H9 (cell line): ENCODE measurements around the gene PTPRN2. TPM values are rescaled to one million over a fixed set of nuclear protein-coding genes. Genes with fewer than 3 reads are reported as not detected.

Experiments used
- DNase-seq: peaks from one replicate; pipeline ENCODE4 v3.0.0-alpha.2; 2017
- H2AFZ ChIP-seq: one replicate; pipeline ENCODE4 v1.6.1; 2013; ENCODE audit warnings: mild to moderate bottlenecking, low read length, control low read depth, moderate library complexity
- H2AK5ac ChIP-seq: 2 replicates; pipeline ENCODE4 v1.6.1; 2013; ENCODE audit warnings: low read length, control low read depth, mixed read lengths; ENCODE audit not compliant: insufficient read length
- H2BK120ac ChIP-seq: one replicate; pipeline ENCODE4 v1.6.1; 2013; ENCODE audit warnings: low read depth, mild to moderate bottlenecking, low read length, control low read depth, inconsistent platforms; ENCODE audit not compliant: poor library complexity, severe bottlenecking
- H2BK12ac ChIP-seq: 2 replicates; pipeline ENCODE4 v1.6.1; 2013; ENCODE audit warnings: low read length, control low read depth, mixed read lengths, low read depth; ENCODE audit not compliant: insufficient read length
- H2BK15ac ChIP-seq: 2 replicates; pipeline ENCODE4 v1.6.1; 2013; ENCODE audit warnings: low read depth, low read length, control low read depth
- H2BK20ac ChIP-seq: one replicate; pipeline ENCODE4 v1.6.1; 2013; ENCODE audit warnings: low read depth, mild to moderate bottlenecking, low read length, control low read depth, inconsistent platforms; ENCODE audit not compliant: poor library complexity, severe bottlenecking
- H2BK5ac ChIP-seq: 2 replicates; pipeline ENCODE4 v1.6.1; 2013; ENCODE audit warnings: low read length, control low read depth, mixed read lengths; ENCODE audit not compliant: insufficient read length
- H3K14ac ChIP-seq: 2 replicates; pipeline ENCODE4 v1.6.1; 2013; ENCODE audit warnings: low read length, control low read depth; ENCODE audit not compliant: insufficient read depth
- H3K18ac ChIP-seq: 2 replicates; pipeline ENCODE4 v1.6.1; 2013; ENCODE audit warnings: low read depth, mild to moderate bottlenecking, mixed read lengths, low read length, control low read depth; ENCODE audit not compliant: insufficient read length
- H3K23ac ChIP-seq: 2 replicates; pipeline ENCODE4 v1.6.1; 2013; ENCODE audit warnings: low read length, control low read depth, mixed read lengths, low read depth; ENCODE audit not compliant: insufficient read length
- H3K23me2 ChIP-seq: 2 replicates; pipeline ENCODE4 v1.6.1; 2013; ENCODE audit warnings: low read depth, mild to moderate bottlenecking, mixed read lengths, low read length, control low read depth; ENCODE audit not compliant: insufficient read length, poor library complexity, severe bottlenecking
- H3K27ac ChIP-seq: 2 replicates; pipeline ENCODE4 v1.5.1; 2013; ENCODE audit warnings: low read length, control low read depth, mixed read lengths, low read depth; ENCODE audit not compliant: insufficient read length
- H3K27me3 ChIP-seq: 2 replicates; pipeline ENCODE4 v1.6.1; 2013; ENCODE audit warnings: low read length, control low read depth, inconsistent platforms; ENCODE audit not compliant: insufficient read depth
- H3K4ac ChIP-seq: 2 replicates; pipeline ENCODE4 v1.6.1; 2013; ENCODE audit warnings: low read depth, mild to moderate bottlenecking, control low read depth, inconsistent platforms, low read length, moderate library complexity
- H3K4me1 ChIP-seq: 2 replicates; pipeline ENCODE4 v1.6.1; 2013; ENCODE audit warnings: low read length, control low read depth, inconsistent platforms; ENCODE audit not compliant: insufficient read depth
- H3K4me2 ChIP-seq: 2 replicates; pipeline ENCODE4 v1.6.1; 2013; ENCODE audit warnings: low read length, control low read depth, mixed read lengths; ENCODE audit not compliant: insufficient read length, insufficient read depth
- H3K56ac ChIP-seq: 2 replicates; pipeline ENCODE4 v1.6.1; 2013; ENCODE audit warnings: low read depth, mild to moderate bottlenecking, mixed read lengths, low read length, control low read depth; ENCODE audit not compliant: insufficient read length
- H3K79me1 ChIP-seq: 2 replicates; pipeline ENCODE4 v1.6.1; 2013; ENCODE audit warnings: low read depth, mild to moderate bottlenecking, moderate library complexity, low read length, control low read depth, inconsistent platforms; ENCODE audit not compliant: insufficient read depth, poor library complexity, severe bottlenecking
- H3K79me2 ChIP-seq: 2 replicates; pipeline ENCODE4 v1.6.1; 2013; ENCODE audit warnings: low read length, control low read depth, inconsistent platforms; ENCODE audit not compliant: insufficient read depth
- H3K9ac ChIP-seq: 2 replicates; pipeline ENCODE4 v1.6.1; 2013; ENCODE audit warnings: low read length, control low read depth, mixed read lengths; ENCODE audit not compliant: insufficient read length; ENCODE audit errors: extremely low read depth
- H3K9me3 ChIP-seq: one replicate; pipeline ENCODE4 v1.6.1; 2013; ENCODE audit warnings: low read depth, low read length, inconsistent platforms; ENCODE audit not compliant: control insufficient read depth
- H3T11ph ChIP-seq: one replicate; pipeline ENCODE4 v1.6.1; 2013; ENCODE audit warnings: mild to moderate bottlenecking, low read length, control low read depth, inconsistent platforms
- H4K20me1 ChIP-seq: one replicate; pipeline ENCODE4 v1.6.1; 2013; ENCODE audit not compliant: control insufficient read depth, insufficient read length, insufficient read depth
- H4K5ac ChIP-seq: 2 replicates; pipeline ENCODE4 v1.6.1; 2013; ENCODE audit warnings: low read depth, mild to moderate bottlenecking, mixed read lengths, low read length, control low read depth; ENCODE audit not compliant: insufficient read length
- H4K8ac ChIP-seq: replicated peaks from 2 replicates; pipeline ENCODE4 v1.6.1; 2013; ENCODE audit warnings: low read length, control low read depth, mixed read lengths, low read depth; ENCODE audit not compliant: insufficient read length
- H4K91ac ChIP-seq: 2 replicates; pipeline ENCODE4 v1.6.1; 2013; ENCODE audit warnings: low read depth, mild to moderate bottlenecking, moderate library complexity, mixed read lengths, low read length, control low read depth; ENCODE audit not compliant: insufficient read length
- H3K27ac Mint-ChIP-seq, 3 experiments: 2 replicates in 2 of 3; 3 replicates in 1 of 3; pipeline ENCODE4 v1.8.0; 2020 to 2021; ENCODE audit warnings: mixed read lengths in 3 of 3, mild to moderate bottlenecking in 1 of 3, moderate library complexity in 1 of 3
- H3K27me3 Mint-ChIP-seq: 2 replicates; pipeline ENCODE4 v1.8.0; 2021; ENCODE audit warnings: low read depth, mild to moderate bottlenecking, moderate library complexity, mixed read lengths
- H3K36me3 Mint-ChIP-seq, 3 experiments: 2 replicates in 2 of 3; 3 replicates in 1 of 3; pipeline ENCODE4 v1.8.0; 2020 to 2021; ENCODE audit warnings: low read depth in 3 of 3, mixed read lengths in 3 of 3; ENCODE audit not compliant: insufficient read depth in 1 of 3
- H3K4me1 Mint-ChIP-seq, 2 experiments: 2 replicates each; pipeline ENCODE4 v1.8.0; 2020; ENCODE audit warnings: mixed read lengths in 2 of 2
- H3K4me3 Mint-ChIP-seq, 2 experiments: 2 replicates in 1 of 2; 3 replicates in 1 of 2; pipeline ENCODE4 v1.8.0; 2020 to 2021; ENCODE audit warnings: mild to moderate bottlenecking in 2 of 2, mixed read lengths in 2 of 2, moderate library complexity in 1 of 2
- H3K9me3 Mint-ChIP-seq, 2 experiments: 2 replicates in 1 of 2; 3 replicates in 1 of 2; pipeline ENCODE4 v1.8.0; 2020; ENCODE audit warnings: mild to moderate bottlenecking in 2 of 2, mixed read lengths in 2 of 2, moderate library complexity in 1 of 2
- WGBS: extraction: QIAGEN DNeasy Blood & Tissue Kit; methylation state at CpG from one replicate; pipeline ENCODE4 v1.1.7; 2013; ENCODE audit warnings: missing lambda C conversion rate, low lambda C conversion rate, mixed read lengths; ENCODE audit not compliant: insufficient read length; ENCODE audit errors: extremely low coverage; 5-methylcytosine and 5-hydroxymethylcytosine counted together
- total RNA-seq: library from RNA; stranded (reverse); gene quantifications from 2 replicates; pipeline ENCODE4 v1.2.1, GENCODE V29; 2021
- TF ChIP-seq, protein P1 (sequence below): fragments of 200-600 bp; sonication (generic); conservative IDR thresholded peaks from 3 replicates; pipeline ENCODE4 v1.8.0; 2021; ENCODE audit warnings: antibody characterized with exemption, mild to moderate bottlenecking

Gene PTPRN2
- total RNA-seq, 1 experiment from 2014 or later = 5.2 TPM

GRCh38 chr7:157787275-157787701 lies 800.3 kb downstream of the PTPRN2 start:
- WGBS = no CpG with 5 or more reads among the region's 13 CpGs
- Histone ChIP-seq H4K91ac (no peak overlapping the region), H3T11ph (no peak overlapping the region), H3K56ac (no peak overlapping the region), H2BK12ac (no peak overlapping the region), H3K9ac (no peak overlapping the region), H2BK20ac (no peak overlapping the region), H3K27ac (no peak overlapping the region), H3K23ac (no peak overlapping the region), H2BK15ac (no peak overlapping the region), H4K5ac (no peak overlapping the region), H2BK5ac (no peak overlapping the region), H3K4ac (no peak overlapping the region), H3K79me1 (no peaks in the 10 kb centered on the region), H4K20me1 (no peaks in the 10 kb centered on the region), H2AK5ac (no peak overlapping the region), H3K9me3 (no peaks in the 10 kb centered on the region), H2AFZ (no peak overlapping the region), H4K8ac (no peak overlapping the region), H3K23me2 (peaks cover 4% of the 10 kb centered on the region), H3K79me2 (no peaks in the 10 kb centered on the region), H3K27me3 (no peaks in the 10 kb centered on the region; the same call in 1 of the 2 replicates), H3K4me1 (no peaks in the 10 kb centered on the region), H2BK120ac (no peak overlapping the region), H3K14ac (no peak overlapping the region), H3K18ac (no peak overlapping the region), H3K4me2 (no peak overlapping the region)
- H3K4me3 Mint-ChIP-seq = no peak overlapping the region
- H3K4me1 Mint-ChIP-seq = peaks cover 3% of the 10 kb centered on the region in 2 experiments; a peak in 3 of 4 replicates
- peaks cover 4% of the 10 kb centered on the region for H3K27me3 Mint-ChIP-seq
- TF ChIP-seq, protein P1, sequence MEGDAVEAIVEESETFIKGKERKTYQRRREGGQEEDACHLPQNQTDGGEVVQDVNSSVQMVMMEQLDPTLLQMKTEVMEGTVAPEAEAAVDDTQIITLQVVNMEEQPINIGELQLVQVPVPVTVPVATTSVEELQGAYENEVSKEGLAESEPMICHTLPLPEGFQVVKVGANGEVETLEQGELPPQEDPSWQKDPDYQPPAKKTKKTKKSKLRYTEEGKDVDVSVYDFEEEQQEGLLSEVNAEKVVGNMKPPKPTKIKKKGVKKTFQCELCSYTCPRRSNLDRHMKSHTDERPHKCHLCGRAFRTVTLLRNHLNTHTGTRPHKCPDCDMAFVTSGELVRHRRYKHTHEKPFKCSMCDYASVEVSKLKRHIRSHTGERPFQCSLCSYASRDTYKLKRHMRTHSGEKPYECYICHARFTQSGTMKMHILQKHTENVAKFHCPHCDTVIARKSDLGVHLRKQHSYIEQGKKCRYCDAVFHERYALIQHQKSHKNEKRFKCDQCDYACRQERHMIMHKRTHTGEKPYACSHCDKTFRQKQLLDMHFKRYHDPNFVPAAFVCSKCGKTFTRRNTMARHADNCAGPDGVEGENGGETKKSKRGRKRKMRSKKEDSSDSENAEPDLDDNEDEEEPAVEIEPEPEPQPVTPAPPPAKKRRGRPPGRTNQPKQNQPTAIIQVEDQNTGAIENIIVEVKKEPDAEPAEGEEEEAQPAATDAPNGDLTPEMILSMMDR = no peak
- no peaks in the 10 kb centered on the region for H3K9me3 Mint-ChIP-seq
- DNase-seq = no peak
- no peaks in the 10 kb centered on the region for H3K36me3 Mint-ChIP-seq
- H3K27ac Mint-ChIP-seq = no peak overlapping the region
